PC-9 (cell line): Measurements from ENCODE around the gene CNOT10.

ENCODE experiments used
- EZH2 ChIP-seq: fragments of 200-600 bp; sonication (generic); IDR thresholded peaks from 2 replicates; pipeline ENCODE4 v1.8.0; 2017; ENCODE audit warnings: antibody characterized with exemption, low read depth
- TF ChIP-seq, protein P1 (sequence below): fragments of 200-600 bp; sonication (generic); conservative IDR thresholded peaks from 2 replicates; pipeline ENCODE4 v1.6.1; 2017; ENCODE audit warnings: mixed run types, antibody characterized with exemption, mild to moderate bottlenecking, moderate library complexity

DNA sequence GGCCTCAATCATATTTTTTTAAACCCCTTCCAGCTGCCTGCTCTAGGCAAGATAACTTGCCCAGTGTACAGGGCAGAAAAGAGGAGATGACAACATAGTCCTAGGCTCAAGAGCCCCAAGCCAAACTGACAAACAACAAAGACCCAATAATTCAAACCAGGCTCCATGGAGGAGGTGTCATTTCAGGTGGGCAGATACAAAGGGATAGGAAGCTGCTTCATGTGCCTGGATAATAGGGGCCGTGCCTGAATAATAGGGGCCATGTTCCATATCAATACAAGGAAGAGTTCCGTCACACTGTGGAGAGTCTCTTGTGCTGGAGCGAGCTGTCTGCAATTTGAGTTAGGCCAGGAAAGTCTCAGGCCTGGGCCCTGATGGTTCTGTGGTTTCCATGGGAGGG lies 97.4 kb downstream of the CNOT10 start:
- TF ChIP-seq, protein P1, sequence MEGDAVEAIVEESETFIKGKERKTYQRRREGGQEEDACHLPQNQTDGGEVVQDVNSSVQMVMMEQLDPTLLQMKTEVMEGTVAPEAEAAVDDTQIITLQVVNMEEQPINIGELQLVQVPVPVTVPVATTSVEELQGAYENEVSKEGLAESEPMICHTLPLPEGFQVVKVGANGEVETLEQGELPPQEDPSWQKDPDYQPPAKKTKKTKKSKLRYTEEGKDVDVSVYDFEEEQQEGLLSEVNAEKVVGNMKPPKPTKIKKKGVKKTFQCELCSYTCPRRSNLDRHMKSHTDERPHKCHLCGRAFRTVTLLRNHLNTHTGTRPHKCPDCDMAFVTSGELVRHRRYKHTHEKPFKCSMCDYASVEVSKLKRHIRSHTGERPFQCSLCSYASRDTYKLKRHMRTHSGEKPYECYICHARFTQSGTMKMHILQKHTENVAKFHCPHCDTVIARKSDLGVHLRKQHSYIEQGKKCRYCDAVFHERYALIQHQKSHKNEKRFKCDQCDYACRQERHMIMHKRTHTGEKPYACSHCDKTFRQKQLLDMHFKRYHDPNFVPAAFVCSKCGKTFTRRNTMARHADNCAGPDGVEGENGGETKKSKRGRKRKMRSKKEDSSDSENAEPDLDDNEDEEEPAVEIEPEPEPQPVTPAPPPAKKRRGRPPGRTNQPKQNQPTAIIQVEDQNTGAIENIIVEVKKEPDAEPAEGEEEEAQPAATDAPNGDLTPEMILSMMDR: no peak
- no peak for TF ChIP-seq EZH2
